Measurements from ENCODE around the gene TMF1. TPM values are rescaled to one million over a fixed set of nuclear protein-coding genes. Genes with fewer than 3 reads are reported as not detected.

The TMF1 gene
- total RNA-seq, 4 donors from 2014 or later = 31.2 to 43.3 (median 36.3) TPM

- Histone ChIP-seq H3K36me3 (peaks cover 14 to 99% of the 10 kb centered on the region in 2 donors), H3K9me3 (no peaks in the 10 kb centered on the region), H3K27me3 (no peaks in the 10 kb centered on the region), H3K4me3 (no peak overlapping the region), H3K27ac (no peak overlapping the region), H3K4me1 (peaks cover 0 to 9% (median 0%) of the 10 kb centered on the region in 3 donors)
- ATAC-seq = no peak
- TF ChIP-seq, protein P1, sequence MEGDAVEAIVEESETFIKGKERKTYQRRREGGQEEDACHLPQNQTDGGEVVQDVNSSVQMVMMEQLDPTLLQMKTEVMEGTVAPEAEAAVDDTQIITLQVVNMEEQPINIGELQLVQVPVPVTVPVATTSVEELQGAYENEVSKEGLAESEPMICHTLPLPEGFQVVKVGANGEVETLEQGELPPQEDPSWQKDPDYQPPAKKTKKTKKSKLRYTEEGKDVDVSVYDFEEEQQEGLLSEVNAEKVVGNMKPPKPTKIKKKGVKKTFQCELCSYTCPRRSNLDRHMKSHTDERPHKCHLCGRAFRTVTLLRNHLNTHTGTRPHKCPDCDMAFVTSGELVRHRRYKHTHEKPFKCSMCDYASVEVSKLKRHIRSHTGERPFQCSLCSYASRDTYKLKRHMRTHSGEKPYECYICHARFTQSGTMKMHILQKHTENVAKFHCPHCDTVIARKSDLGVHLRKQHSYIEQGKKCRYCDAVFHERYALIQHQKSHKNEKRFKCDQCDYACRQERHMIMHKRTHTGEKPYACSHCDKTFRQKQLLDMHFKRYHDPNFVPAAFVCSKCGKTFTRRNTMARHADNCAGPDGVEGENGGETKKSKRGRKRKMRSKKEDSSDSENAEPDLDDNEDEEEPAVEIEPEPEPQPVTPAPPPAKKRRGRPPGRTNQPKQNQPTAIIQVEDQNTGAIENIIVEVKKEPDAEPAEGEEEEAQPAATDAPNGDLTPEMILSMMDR (IDR thresholded peaks at IDR 0.05) = no peak
- TF ChIP-seq POLR2A (IDR thresholded peaks at IDR 0.05) = no peak
- no peak for TF ChIP-seq EP300 (IDR thresholded peaks at IDR 0.05)
- no peak for TF ChIP-seq POLR2AphosphoS5 (IDR thresholded peaks at IDR 0.05)
- WGBS, 2 donors (ENCODE audit: low coverage in 1 of 2) = 71 to 75% methylated on average over 2 to 5 of the region's 5 CpGs
Observed at GRCh38 chr3:68984011-68984530, 68.1 kb downstream of the TMF1 start.

GRCh38 chr3:68977486-68978167 lies 74.5 kb downstream of the TMF1 start:
- H3K4me3 ChIP-seq = no peak overlapping the region
- no peaks in the 10 kb centered on the region for H3K27me3 ChIP-seq
- peaks cover 15 to 85% of the 10 kb centered on the region in 2 donors for H3K36me3 ChIP-seq
- no peaks in the 10 kb centered on the region for H3K9me3 ChIP-seq
- no peaks in the 10 kb centered on the region for H3K4me1 ChIP-seq
- 67 to 73% methylated on average over 8 of the region's 8 CpGs for WGBS, 2 donors (ENCODE audit: low coverage in 1 of 2)
- no peak overlapping the region for H3K27ac ChIP-seq
- no peak for ATAC-seq
- TF ChIP-seq POLR2AphosphoS5 (IDR thresholded peaks at IDR 0.05) (no peak), EP300 (IDR thresholded peaks at IDR 0.05) (no peak), POLR2A (IDR thresholded peaks at IDR 0.05) (no peak)
- TF ChIP-seq, protein P1 (IDR thresholded peaks at IDR 0.05) = no peak

GRCh38 chr3:68974711-68975110 lies 77.4 kb downstream of the TMF1 start:
- ATAC-seq = no peak
- TF ChIP-seq, protein P1 (IDR thresholded peaks at IDR 0.05) = no peak
- no peak for TF ChIP-seq POLR2A (IDR thresholded peaks at IDR 0.05)
- no peak for TF ChIP-seq EP300 (IDR thresholded peaks at IDR 0.05)
- TF ChIP-seq POLR2AphosphoS5 (IDR thresholded peaks at IDR 0.05) = no peak
- H3K4me1 ChIP-seq = no peaks in the 10 kb centered on the region
- 86 to 88% methylated on average over 4 to 5 of the region's 5 CpGs for WGBS, 2 donors (ENCODE audit: low coverage in 1 of 2)
- no peak overlapping the region for H3K4me3 ChIP-seq
- H3K27ac ChIP-seq = no peak overlapping the region
- no peaks in the 10 kb centered on the region for H3K27me3 ChIP-seq
- no peaks in the 10 kb centered on the region for H3K9me3 ChIP-seq
- peaks cover 13 to 56% of the 10 kb centered on the region in 2 donors for H3K36me3 ChIP-seq

GRCh38 chr3:68973639-68974038 lies 78.5 kb downstream of the TMF1 start:
- no peak overlapping the region for H3K4me3 ChIP-seq
- TF ChIP-seq EP300 (IDR thresholded peaks at IDR 0.05) (no peak), POLR2AphosphoS5 (IDR thresholded peaks at IDR 0.05) (no peak), POLR2A (IDR thresholded peaks at IDR 0.05) (no peak)
- TF ChIP-seq, protein P1 (IDR thresholded peaks at IDR 0.05) = no peak
- WGBS, 2 donors (ENCODE audit: low coverage in 1 of 2) = 55 to 58% methylated on average over 6 of the region's 7 CpGs
- no peaks in the 10 kb centered on the region for H3K9me3 ChIP-seq
- H3K27ac ChIP-seq = no peak overlapping the region
- H3K4me1 ChIP-seq = no peaks in the 10 kb centered on the region
- H3K27me3 ChIP-seq = no peaks in the 10 kb centered on the region
- H3K36me3 ChIP-seq = peaks cover 12 to 45% of the 10 kb centered on the region in 2 donors
- ATAC-seq = no peak
